ENCODE measurements around the gene FFAR1. TPM values are rescaled to one million over a fixed set of nuclear protein-coding genes. Genes with fewer than 3 reads are reported as not detected.

FFAR1 gene
- total RNA-seq, 4 donors from 2014 or later: not detected

GRCh38 chr19:35360880-35361420, 13.2 kb downstream of the FFAR1 start:
- H3K9me3 ChIP-seq: no peaks in the 10 kb centered on the region
- no peaks in the 10 kb centered on the region for H3K27me3 ChIP-seq
- H3K4me3 ChIP-seq (replicated peaks in 1 of 3): no peak overlapping the region
- TF ChIP-seq POLR2A (IDR thresholded peaks at IDR 0.05) (no peak), CTCF (IDR thresholded peaks at IDR 0.05) (no peak)
- no peak overlapping the region for H3K27ac ChIP-seq
- intact Hi-C loops (cut with DNase I): no loop called here
- H3K36me3 ChIP-seq: no peaks in the 10 kb centered on the region
- DNase-seq: no peak
- 43 to 87% methylated on average over 5 of the region's 5 CpGs for WGBS, 2 donors
- peaks cover 0 to 7% of the 10 kb centered on the region in 2 donors for H3K4me1 ChIP-seq

GRCh38 chr19:35362261-35363000, 14.7 kb downstream of the FFAR1 start:
- no peak for DNase-seq
- Histone ChIP-seq H3K4me3 (replicated peaks in 1 of 3) (no peak overlapping the region), H3K9me3 (no peaks in the 10 kb centered on the region), H3K4me1 (no peaks in the 10 kb centered on the region), H3K36me3 (no peaks in the 10 kb centered on the region), H3K27ac (no peak overlapping the region), H3K27me3 (no peaks in the 10 kb centered on the region)
- WGBS, 2 donors: 72 to 83% methylated on average over 4 to 8 of the region's 14 CpGs
- intact Hi-C loops (cut with DNase I): no loop called here
- TF ChIP-seq POLR2A (IDR thresholded peaks at IDR 0.05) (no peak), CTCF (IDR thresholded peaks at IDR 0.05) (no peak)

GRCh38 chr19:35363001-35363590, 15.4 kb downstream of the FFAR1 start:
- no peaks in the 10 kb centered on the region for H3K36me3 ChIP-seq
- no peaks in the 10 kb centered on the region for H3K9me3 ChIP-seq
- TF ChIP-seq POLR2A (IDR thresholded peaks at IDR 0.05) (no peak), CTCF (IDR thresholded peaks at IDR 0.05) (no peak)
- no peaks in the 10 kb centered on the region for H3K4me1 ChIP-seq
- DNase-seq: no peak
- no peak overlapping the region for H3K27ac ChIP-seq
- no peak overlapping the region for H3K4me3 ChIP-seq (replicated peaks in 1 of 3)
- H3K27me3 ChIP-seq: no peaks in the 10 kb centered on the region
- intact Hi-C loops (cut with DNase I): no loop called here
- WGBS, 2 donors: 72% methylated on average over 5 of the region's 11 CpGs; no CpG with 5 or more reads in 1 of the 2 donors

- no peak for TF ChIP-seq CTCF (IDR thresholded peaks at IDR 0.05)
- TF ChIP-seq POLR2A (IDR thresholded peaks at IDR 0.05): no peak
- Histone ChIP-seq H3K27ac (no peak overlapping the region), H3K36me3 (no peaks in the 10 kb centered on the region), H3K4me3 (replicated peaks in 1 of 3) (no peak overlapping the region), H3K9me3 (no peaks in the 10 kb centered on the region), H3K27me3 (no peaks in the 10 kb centered on the region), H3K4me1 (no peaks in the 10 kb centered on the region)
- 88 to 90% methylated on average over 6 to 17 of the region's 19 CpGs for WGBS, 2 donors
- intact Hi-C loops (cut with DNase I): no loop called here
- DNase-seq: no peak
Observed at GRCh38 chr19:35363711-35364425, 16.2 kb downstream of the FFAR1 start.
